Upper lobe of left lung (tissue), 6 donors: ENCODE results near the gene SPATA21. TPM values are rescaled to one million over a fixed set of nuclear protein-coding genes. Genes with fewer than 3 reads are reported as not detected.
A peak's percentile ranks its signal among the peaks of the same experiment; 100 is the strongest.

ENCODE experiments used
- ATAC-seq, 2 donors: fragments of 200-7000 bp; cut with Tn5 transposase; one replicate each; pipeline ENCODE4 v1.9.1; 2022; ENCODE audit warnings: mild to moderate bottlenecking in 2 of 2, moderate library complexity in 2 of 2; ENCODE audit not compliant: low FRiP score in 2 of 2
- DNase-seq, 2 donors: peaks; one replicate each; pipeline ENCODE4 v3.0.0-alpha.2; 2019 to 2020
- H3K27ac ChIP-seq, 4 donors: fragments of 200-600 bp; sonication (generic); one replicate each; pipeline ENCODE4 v1.5.1; 2016 to 2019
- H3K27me3 ChIP-seq, 4 donors: fragments of 200-600 bp; sonication (generic); one replicate each; pipeline ENCODE4 v1.5.1; 2017 to 2019
- H3K36me3 ChIP-seq, 4 donors: fragments of 200-600 bp; sonication (generic); one replicate each; pipeline ENCODE4 v1.5.1; 2016 to 2019
- H3K4me1 ChIP-seq, 4 donors: fragments of 200-600 bp; sonication (generic); one replicate each; pipeline ENCODE4 v1.5.1; 2018 to 2019
- H3K4me3 ChIP-seq, 4 donors: fragments of 200-600 bp; sonication (generic); one replicate each; pipeline ENCODE4 v1.5.1; 2017 to 2019; ENCODE audit warnings: mild to moderate bottlenecking in 2 of 4, moderate library complexity in 1 of 4
- H3K9me3 ChIP-seq, 4 donors: fragments of 200-600 bp; sonication (generic); one replicate each; pipeline ENCODE4 v1.5.1; 2018 to 2019
- CTCF ChIP-seq, 6 experiments: fragments of 450-650 bp in 4 of 6; fragments of 200-600 bp in 2 of 6; sonication (generic) in 2 of 6; IDR thresholded peaks; one replicate each; pipeline ENCODE4 v1.5.1; 2016 to 2019; ENCODE audit warnings: antibody characterized with exemption in 6 of 6
- EP300 ChIP-seq, 4 donors: sonication (generic); formaldehyde crosslinking; IDR thresholded peaks; one replicate each; pipeline ENCODE4 v1.5.1; 2017; ENCODE audit warnings: antibody characterized with exemption in 4 of 4, control low read depth in 2 of 4
- POLR2A ChIP-seq, 4 donors: fragments of 450-650 bp; IDR thresholded peaks; one replicate each; pipeline ENCODE4 v1.5.1; 2016 to 2017; ENCODE audit warnings: antibody characterized with exemption in 4 of 4, mild to moderate bottlenecking in 2 of 4
- POLR2AphosphoS5 ChIP-seq, 2 donors: sonication (generic); formaldehyde crosslinking; IDR thresholded peaks; one replicate each; pipeline ENCODE4 v1.5.1; 2017; ENCODE audit warnings: antibody characterized with exemption in 2 of 2
- WGBS, 2 donors: methylation state at CpG; one replicate each; pipeline ENCODE4 v1.1.5; 2017 to 2018; 5-methylcytosine and 5-hydroxymethylcytosine counted together
- total RNA-seq, 6 donors: library from RNA; depleted of rRNA in 4 of 6; stranded (reverse); fragments of >200 nt in 4 of 6; gene quantifications; one replicate each; pipeline versions ENCODE4 v1.1.0 to v1.2.1, GENCODE V29; 2016 to 2021
- donor health status: DM: no; HTN: no; CAD: no; lungs with moderate emphysema.
- donor health status: DM: no; HTN: yes; CAD: no; lungs with severe emphysema.

SPATA21 gene
- total RNA-seq, 6 donors from 2014 or later: not detected

GRCh38 chr1:16443975-16444770 is 6.9 kb upstream of the SPATA21 start:
- peak in 1 of 2 donors; percentile 49 for TF ChIP-seq POLR2AphosphoS5 (IDR thresholded peaks at IDR 0.05)
- no peak for TF ChIP-seq CTCF (IDR thresholded peaks at IDR 0.05)
- TF ChIP-seq POLR2A (IDR thresholded peaks at IDR 0.05): peak in 1 of 4 donors; percentile 37
- TF ChIP-seq EP300 (IDR thresholded peaks at IDR 0.05): no peak
- Histone ChIP-seq H3K4me1 (peaks cover 30 to 39% (median 35%) of the 10 kb centered on the region in 4 donors), H3K36me3 (peaks cover 28 to 61% (median 38%) of the 10 kb centered on the region in 4 donors), H3K27ac (peak overlapping the region; percentile 25 to 95 (median 46)), H3K9me3 (no peaks in the 10 kb centered on the region), H3K4me3 (no peak overlapping the region), H3K27me3 (no peaks in the 10 kb centered on the region)
- WGBS, 2 donors: 67 to 73% methylated on average over 14 of the region's 14 CpGs
- ATAC-seq (peak in 1 of 2 donors; percentile 39), DNase-seq (peak in 1 of 2 donors; percentile 40)

- ATAC-seq (no peak), DNase-seq (no peak)
- H3K27me3 ChIP-seq: no peaks in the 10 kb centered on the region
- peak overlapping the region; percentile 20 to 95 (median 29) for H3K27ac ChIP-seq
- H3K9me3 ChIP-seq: no peaks in the 10 kb centered on the region
- no peak for TF ChIP-seq EP300 (IDR thresholded peaks at IDR 0.05)
- TF ChIP-seq CTCF (IDR thresholded peaks at IDR 0.05): no peak
- no peak for TF ChIP-seq POLR2A (IDR thresholded peaks at IDR 0.05)
- no peak for TF ChIP-seq POLR2AphosphoS5 (IDR thresholded peaks at IDR 0.05)
- WGBS, 2 donors: 52 to 71% methylated on average over 2 of the region's 2 CpGs
- H3K4me1 ChIP-seq: peaks cover 30 to 39% (median 35%) of the 10 kb centered on the region in 4 donors
- H3K4me3 ChIP-seq: no peak overlapping the region
- peaks cover 21 to 49% (median 26%) of the 10 kb centered on the region in 4 donors for H3K36me3 ChIP-seq
Measured at GRCh38 chr1:16442941-16443340, 5.7 kb upstream of the SPATA21 start.

- peak overlapping the region in 3 of 4 donors; percentile 30 to 95 (median 51) for H3K27ac ChIP-seq
- 81 to 88% methylated on average over 6 to 7 of the region's 7 CpGs for whole genome bisulfite sequencing, 2 donors
- H3K9me3 ChIP-seq: no peaks in the 10 kb centered on the region
- peaks cover 16 to 42% (median 20%) of the 10 kb centered on the region in 4 donors for H3K36me3 ChIP-seq
- no peak for ATAC-seq
- H3K4me1 ChIP-seq: peaks cover 30 to 39% (median 35%) of the 10 kb centered on the region in 4 donors
- peak overlapping the region in 2 of 4 donors; percentile 10 to 86 for H3K4me3 ChIP-seq
- DNase-seq: no peak
- no peak for TF ChIP-seq EP300 (IDR thresholded peaks at IDR 0.05)
- no peak for TF ChIP-seq CTCF (IDR thresholded peaks at IDR 0.05)
- no peak for TF ChIP-seq POLR2A (IDR thresholded peaks at IDR 0.05)
- TF ChIP-seq POLR2AphosphoS5 (IDR thresholded peaks at IDR 0.05): no peak
- no peaks in the 10 kb centered on the region for H3K27me3 ChIP-seq
Measured at GRCh38 chr1:16442265-16442664, 5.0 kb upstream of the SPATA21 start.

GRCh38 chr1:16441282-16441665 is 4.0 kb upstream of the SPATA21 start:
- ATAC-seq (peak in 1 of 2 donors; percentile 9), DNase-seq (no peak)
- Histone ChIP-seq H3K27ac (peak overlapping the region; percentile 86 to 96 (median 94)), H3K4me1 (peaks cover 30 to 39% (median 35%) of the 10 kb centered on the region in 4 donors), H3K36me3 (peaks cover 11 to 32% (median 17%) of the 10 kb centered on the region in 4 donors), H3K9me3 (no peaks in the 10 kb centered on the region), H3K27me3 (no peaks in the 10 kb centered on the region), H3K4me3 (peak overlapping the region; percentile 69 to 98 (median 86))
- 0 to 2% methylated on average over 9 to 12 of the region's 12 CpGs for whole genome bisulfite sequencing, 2 donors
- TF ChIP-seq POLR2AphosphoS5 (IDR thresholded peaks at IDR 0.05): no peak

- DNase-seq (peak; percentile 95 to 96), ATAC-seq (peak; percentile 97)
- TF ChIP-seq POLR2AphosphoS5 (IDR thresholded peaks at IDR 0.05): peak; percentile 83 to 90
- TF ChIP-seq EP300 (IDR thresholded peaks at IDR 0.05): no peak
- TF ChIP-seq POLR2A (IDR thresholded peaks at IDR 0.05): peak in 2 of 4 donors; percentile 36 to 84
- TF ChIP-seq CTCF (IDR thresholded peaks at IDR 0.05): peak; percentile 90 to 95 (median 92)
- WGBS, 2 donors: 0% methylated on average over 23 to 55 of the region's 68 CpGs
- peak within 1 kb of the TSS; percentile 69 to 98 (median 86) for H3K4me3 ChIP-seq
- H3K4me1 ChIP-seq: peaks cover 30 to 39% (median 35%) of the 10 kb centered on the region in 4 donors
- H3K27ac ChIP-seq: peak within 1 kb of the TSS; percentile 86 to 96 (median 94)
- no peaks in the 10 kb centered on the region for H3K9me3 ChIP-seq
- peaks cover 10 to 26% (median 12%) of the 10 kb centered on the region in 4 donors for H3K36me3 ChIP-seq
- no peaks in the 10 kb centered on the region for H3K27me3 ChIP-seq
Measured at GRCh38 chr1:16440470-16441281, 3.5 kb upstream of the SPATA21 start, which contains the start of gene NECAP2. Gene NECAP2, plus strand, starts transcription at chr1:16440724. Its CDS starts 38 bp downstream, at chr1:16440762.
